ENCODE data around the gene ZNF142.

Gene ZNF142, protein sequence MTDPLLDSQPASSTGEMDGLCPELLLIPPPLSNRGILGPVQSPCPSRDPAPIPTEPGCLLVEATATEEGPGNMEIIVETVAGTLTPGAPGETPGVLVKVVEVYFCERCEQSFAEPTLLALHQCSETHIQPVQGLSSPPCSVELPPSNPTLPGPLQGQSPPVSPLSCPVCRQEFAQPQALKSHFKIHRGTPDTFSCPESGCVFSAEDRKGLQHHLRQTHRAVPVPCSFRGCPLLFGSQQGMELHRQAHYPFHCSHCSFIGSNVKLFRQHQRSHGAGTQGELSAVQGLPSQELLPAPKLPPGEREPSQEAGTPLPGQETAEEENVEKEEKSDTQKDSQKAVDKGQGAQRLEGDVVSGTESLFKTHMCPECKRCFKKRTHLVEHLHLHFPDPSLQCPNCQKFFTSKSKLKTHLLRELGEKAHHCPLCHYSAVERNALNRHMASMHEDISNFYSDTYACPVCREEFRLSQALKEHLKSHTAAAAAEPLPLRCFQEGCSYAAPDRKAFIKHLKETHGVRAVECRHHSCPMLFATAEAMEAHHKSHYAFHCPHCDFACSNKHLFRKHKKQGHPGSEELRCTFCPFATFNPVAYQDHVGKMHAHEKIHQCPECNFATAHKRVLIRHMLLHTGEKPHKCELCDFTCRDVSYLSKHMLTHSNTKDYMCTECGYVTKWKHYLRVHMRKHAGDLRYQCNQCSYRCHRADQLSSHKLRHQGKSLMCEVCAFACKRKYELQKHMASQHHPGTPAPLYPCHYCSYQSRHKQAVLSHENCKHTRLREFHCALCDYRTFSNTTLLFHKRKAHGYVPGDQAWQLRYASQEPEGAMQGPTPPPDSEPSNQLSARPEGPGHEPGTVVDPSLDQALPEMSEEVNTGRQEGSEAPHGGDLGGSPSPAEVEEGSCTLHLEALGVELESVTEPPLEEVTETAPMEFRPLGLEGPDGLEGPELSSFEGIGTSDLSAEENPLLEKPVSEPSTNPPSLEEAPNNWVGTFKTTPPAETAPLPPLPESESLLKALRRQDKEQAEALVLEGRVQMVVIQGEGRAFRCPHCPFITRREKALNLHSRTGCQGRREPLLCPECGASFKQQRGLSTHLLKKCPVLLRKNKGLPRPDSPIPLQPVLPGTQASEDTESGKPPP (N-terminal part only)

DNA sequence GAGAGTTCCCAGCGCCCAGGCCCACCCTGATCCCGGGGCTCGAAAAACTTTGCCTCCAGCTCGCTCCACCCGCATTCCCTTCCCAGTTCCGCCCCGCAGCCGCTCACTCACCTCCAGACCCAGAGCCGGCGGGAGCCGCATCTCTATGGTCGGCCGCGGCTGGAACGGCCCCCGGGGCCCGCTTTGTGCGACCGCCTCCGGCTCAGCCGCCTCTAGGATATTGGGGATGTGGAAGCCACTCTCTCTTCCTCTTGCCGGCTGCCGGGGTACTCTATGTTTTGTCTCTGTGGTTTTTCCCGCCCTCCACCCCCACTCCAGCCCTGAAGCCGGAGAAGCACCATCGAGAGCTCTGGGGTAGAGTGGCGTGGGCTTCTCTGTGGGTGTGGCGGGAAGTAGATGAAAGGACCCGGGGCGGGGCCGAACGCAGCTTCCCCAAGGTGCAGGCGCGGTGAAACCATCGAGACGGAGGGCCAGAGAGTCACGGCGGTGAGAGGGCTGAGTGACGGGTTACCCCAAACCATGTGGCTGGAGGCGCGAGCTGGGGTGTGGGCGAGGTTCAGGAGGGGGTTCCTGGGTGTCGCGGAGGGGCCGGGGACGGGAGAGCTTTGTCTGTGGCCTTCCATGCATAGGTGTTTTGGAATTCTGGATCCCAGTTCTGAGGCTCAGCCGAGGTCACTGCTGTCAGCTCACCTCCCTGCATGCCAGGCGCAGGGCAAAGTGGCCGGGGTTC, at the start of gene ZNF142, which contains the start of gene BCS1L:
ZNF142 (minus strand) TSS at position 366 of the 730 bp plus-strand sequence. CDS start 3,194 bp downstream, outside the sequence.
BCS1L (plus strand) TSS at position 426 of the 730 bp plus-strand sequence. CDS start 1,305 bp downstream, outside the sequence.
- peak; percentile 92 to 93 for DNase-seq

DNA sequence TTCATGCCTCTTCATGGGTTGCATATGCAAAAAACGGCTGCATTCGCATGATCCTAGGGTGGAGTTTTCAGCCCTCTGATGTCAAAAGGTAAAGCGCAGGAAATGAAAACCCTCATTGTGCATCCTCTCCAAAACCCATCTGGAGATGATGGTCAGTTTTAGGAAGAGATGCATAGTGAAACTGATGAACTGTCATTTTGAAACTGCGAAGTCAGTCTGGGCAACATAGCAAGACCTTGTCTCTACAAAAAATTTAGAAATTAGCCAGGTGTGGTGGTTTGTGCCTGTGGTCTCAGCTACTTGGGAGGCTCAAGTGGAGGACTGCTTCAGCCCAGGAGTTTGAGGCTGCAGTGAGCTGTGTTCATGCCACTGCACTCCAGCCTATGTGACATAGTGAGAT, 48.7 kb upstream of the ZNF142 start:
- DNase-seq: no peak

DNA sequence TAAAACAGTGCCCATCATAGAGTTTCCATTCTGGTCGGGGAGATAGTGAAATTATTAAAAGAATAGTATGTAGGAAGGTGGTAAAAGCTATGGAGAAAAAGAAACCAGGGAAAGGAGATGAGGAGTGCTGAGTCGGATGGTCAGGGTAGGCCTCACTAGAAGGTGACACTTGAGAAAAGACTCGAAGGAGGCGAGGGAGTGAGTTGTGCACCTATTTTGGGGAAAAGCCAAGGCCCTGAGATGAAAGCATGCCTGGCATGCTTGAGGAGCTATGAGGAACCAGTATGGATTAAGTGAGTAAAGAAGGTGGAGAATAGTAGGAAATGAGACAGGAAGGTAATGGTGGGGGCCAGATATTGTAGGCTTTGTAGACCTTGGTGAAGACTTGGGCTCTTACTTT, 43.9 kb upstream of the ZNF142 start:
- DNase-seq: no peak

DNA sequence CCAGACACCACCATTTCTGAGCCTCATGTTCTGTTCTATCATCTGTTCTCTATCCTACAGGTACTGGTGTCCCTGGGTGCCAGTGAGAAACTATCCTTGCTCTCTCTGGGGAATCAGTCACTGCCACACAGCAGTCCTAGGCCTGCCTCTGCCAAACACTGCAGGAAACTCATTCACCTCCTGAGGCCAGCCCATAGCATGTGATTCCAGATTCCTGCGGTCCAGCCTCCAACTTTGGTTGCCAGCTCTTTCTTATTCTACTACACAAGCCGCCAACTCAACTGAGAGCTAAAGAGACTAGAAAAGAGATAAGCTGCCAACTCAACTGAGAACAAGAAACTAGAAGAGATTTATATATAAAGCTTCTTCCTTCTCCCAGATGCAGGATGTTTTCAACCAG, 42.4 kb upstream of the ZNF142 start:
- no peak for DNase-seq

- DNase-seq: no peak
Observed at GRCh38 chr2:218698885-218699284, 39.5 kb upstream of the ZNF142 start.

DNA sequence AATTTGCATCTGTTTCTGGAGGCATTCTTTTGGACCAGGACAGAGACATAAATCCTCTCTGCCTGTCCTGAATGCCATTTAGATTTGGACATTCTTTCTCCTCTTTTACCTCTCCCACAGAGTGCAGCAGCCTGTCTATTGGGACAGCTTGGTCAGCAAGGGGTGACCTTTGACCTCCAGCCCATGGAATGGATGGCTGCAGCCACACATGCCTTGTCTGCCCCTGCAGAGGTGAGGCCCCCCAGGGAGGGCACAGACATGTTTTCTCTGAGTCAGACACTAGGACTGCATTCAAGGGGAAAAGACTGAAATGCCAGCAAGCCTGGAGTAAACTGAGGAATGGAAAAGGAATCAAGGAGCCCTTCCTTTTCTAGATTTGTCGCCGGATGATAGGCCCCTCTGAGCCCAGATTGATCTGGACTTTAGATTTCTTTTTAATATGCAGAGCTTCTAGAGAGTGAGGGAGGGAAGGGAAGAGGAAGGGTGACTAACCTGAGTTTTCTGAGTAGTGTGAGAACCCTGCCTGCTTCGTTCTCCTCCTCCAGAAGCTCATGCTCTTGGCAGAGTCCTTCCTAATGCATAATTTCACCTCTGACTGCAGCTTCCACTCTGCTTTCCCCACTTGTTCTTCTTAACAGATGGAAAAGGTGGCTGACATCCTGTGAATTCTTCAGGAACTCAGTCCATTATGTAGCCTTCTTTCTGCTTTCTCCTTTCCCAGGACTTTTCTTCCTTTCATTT, 35.2 kb upstream of the ZNF142 start:
- DNase-seq: no peak

DNA sequence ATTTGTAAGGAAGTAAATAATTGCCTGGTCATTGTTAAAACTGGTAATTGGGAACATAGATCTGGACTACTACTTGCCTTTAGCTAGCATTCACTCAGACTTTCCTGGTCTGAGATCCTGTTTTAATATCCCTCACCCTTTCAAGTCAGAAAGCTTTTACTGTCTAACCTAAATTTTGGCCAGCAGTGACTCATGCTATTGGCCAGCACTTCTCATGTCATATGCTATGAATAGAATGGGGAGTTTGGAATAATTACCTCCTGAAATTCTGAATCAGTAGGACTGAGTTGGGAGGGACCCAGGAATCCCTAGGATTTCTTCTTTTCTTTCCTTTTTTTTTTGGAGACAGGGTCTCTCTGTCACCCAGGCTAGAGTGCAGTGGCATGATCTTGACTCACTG, 31.8 kb upstream of the ZNF142 start:
- DNase-seq: no peak

DNA sequence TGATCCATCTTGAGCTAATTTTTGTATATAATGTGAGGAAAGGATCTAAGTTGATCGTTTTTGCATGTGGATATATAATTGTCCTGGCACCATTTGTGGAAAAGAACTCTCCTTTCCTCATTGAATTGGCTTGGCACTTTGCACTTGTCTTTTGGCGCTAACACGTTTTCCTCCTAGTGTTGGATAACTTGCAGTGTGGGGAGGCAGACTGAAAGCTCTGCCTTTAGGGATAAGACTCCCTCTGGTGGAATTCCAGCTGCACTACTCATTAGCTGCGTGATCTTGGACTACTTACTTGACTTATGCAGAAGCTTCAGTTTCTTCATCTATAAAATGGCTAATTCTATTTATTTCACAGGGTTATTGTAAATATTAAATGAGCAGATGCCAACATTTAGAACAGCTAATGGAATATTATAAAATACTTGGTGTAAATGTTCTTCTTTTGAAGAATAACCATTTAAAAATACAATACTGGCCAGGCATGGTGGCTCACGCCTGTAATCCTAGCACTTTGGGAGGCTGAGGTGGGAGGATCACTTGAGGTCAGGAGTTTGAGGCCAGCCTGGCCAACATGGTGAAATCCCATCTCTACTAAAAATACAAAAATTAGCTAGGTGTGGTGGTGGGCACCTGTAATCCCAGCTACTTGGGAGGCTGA, 28.1 kb upstream of the ZNF142 start:
- DNase-seq: peak; percentile 46 to 54

- DNase-seq: no peak
Observed at GRCh38 chr2:218680061-218680460, 20.6 kb upstream of the ZNF142 start.

- peak in 1 of 2 donors; percentile 60 for DNase-seq
Observed at GRCh38 chr2:218679119-218679518, 19.7 kb upstream of the ZNF142 start.

- DNase-seq: peak; percentile 83
Observed at GRCh38 chr2:218671654-218672566, 12.5 kb upstream of the ZNF142 start, which contains the start of the genes RNF25 and STK36. Gene RNF25, minus strand, starts transcription at chr2:218672002. Its CDS starts 32 bp downstream, at chr2:218671970. Gene STK36, plus strand, starts transcription at chr2:218672086. Its CDS starts 744 bp downstream, at chr2:218672830.

GRCh38 chr2:218671097-218671653, 11.8 kb upstream of the ZNF142 start:
- DNase-seq: no peak

DNA sequence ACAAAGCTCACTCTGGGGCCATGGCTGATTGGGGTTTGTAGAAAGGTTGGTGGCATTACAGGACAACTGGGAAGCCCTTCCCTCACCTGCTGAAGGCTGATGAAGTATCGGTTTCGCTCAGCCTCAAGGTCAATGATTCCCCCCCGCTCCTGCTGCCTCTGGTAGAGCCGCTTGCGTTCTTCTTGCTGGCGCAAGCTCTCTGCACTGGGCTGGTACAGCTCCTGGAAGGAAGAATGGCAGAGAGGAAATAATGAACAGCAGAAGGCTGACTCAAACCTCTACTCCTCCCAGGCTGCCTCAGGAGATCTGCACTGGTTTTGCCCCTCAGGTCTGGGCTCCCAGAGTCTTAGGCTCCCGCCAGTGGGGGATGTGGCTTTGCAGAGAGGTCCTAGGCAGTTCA, 5.2 kb upstream of the ZNF142 start:
- DNase-seq: no peak

DNA sequence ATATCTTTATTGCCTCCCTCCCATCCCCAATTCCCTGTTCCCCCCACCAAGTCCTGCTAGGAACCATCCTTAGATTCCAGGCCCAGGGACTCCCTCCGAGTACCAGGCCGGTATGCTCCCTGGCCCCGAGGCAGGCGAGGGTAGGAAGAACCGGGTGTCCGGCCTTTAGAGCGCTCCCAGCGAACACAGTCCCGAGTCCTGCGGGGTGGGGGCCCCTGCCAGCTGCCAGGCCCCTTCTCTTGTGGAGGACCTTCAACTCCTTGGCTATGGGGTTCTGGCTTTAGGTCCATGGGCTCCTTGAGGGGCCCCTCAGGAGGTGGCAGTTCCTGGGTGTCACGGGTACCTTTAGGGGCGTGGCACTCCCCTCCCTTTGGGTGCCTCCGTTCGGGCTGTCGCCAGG, 4.5 kb upstream of the ZNF142 start:
- no peak for DNase-seq

- DNase-seq: no peak
Observed at GRCh38 chr2:218662827-218663226, 3.4 kb upstream of the ZNF142 start.

GRCh38 chr2:218662377-218662776, 3.0 kb upstream of the ZNF142 start:
- no peak for DNase-seq

GRCh38 chr2:218659988-218660358, 550 bp upstream of the ZNF142 start:
- DNase-seq: no peak

- peak; percentile 28 to 44 for DNase-seq
Observed at GRCh38 chr2:218658671-218659257, 659 bp downstream of the ZNF142 start.

- DNase-seq: no peak
Observed at GRCh38 chr2:218655751-218656150, 3.7 kb downstream of the ZNF142 start.

Data from CD4-positive, alpha-beta T cell treated with Interleukin-4 for 1 hour (primary cell).